ENCODE measurements around the gene SSBP4. TPM values are rescaled to one million over a fixed set of nuclear protein-coding genes. Genes with fewer than 3 reads are reported as not detected.

SSBP4 gene
- total and polyA plus RNA-seq, 2 experiments from 2014 or later, result 46.9 to 169 TPM

DNA sequence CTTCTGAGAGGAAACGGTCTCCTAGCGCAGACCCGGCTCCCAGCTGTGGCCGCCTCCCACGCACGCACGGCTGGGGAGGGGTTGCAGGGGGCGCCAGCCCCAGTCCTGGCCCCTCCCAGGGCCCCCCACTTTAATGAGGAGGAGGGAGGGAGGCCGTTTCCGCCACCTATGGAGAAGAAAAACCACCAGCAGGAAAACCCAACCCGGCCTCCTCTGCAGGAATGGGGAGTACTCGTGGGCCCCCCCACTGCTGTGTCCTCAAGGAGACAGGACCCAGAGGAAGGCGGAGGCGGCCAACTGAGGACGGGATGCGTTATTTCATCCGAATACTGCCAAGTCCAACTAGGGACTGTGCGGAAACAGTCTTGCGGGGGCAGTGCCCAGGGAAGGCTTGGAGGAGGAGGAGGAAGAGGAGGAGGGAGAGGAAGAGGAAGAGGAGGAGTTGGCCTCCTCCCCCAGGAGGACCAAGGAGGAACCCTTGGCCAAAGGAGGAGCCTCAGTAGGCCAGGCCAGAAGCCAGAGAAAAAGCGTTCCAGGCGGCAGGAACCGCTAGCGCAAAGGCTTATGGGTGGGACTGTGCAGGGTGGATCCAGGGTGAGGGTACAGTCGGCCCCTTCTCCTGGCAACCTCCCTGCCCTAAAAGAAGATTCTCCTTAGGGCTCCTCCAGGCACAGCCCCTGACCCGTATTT lies 3.9 kb upstream of the SSBP4 start:
- Histone ChIP-seq H3K4me1 (ENCODE audit: insufficient read depth) (peaks cover 42% of the 10 kb centered on the region), H3K9me3 (ENCODE audit: low read depth) (no peaks in the 10 kb centered on the region), H3K9ac (peak overlapping the region; percentile 94), H3K4me2 (ENCODE audit: unreplicated experiment) (peak overlapping the region; percentile 76), H4K20me1 (ENCODE audit: insufficient read depth) (no peaks in the 10 kb centered on the region), H3F3A (ENCODE audit: insufficient read depth) (peaks cover 27% of the 10 kb centered on the region), H3K27ac (peak overlapping the region; percentile 100), H3K4me3 (peak overlapping the region; percentile 67), H3K79me2 (ENCODE audit: insufficient read depth) (peaks cover 10% of the 10 kb centered on the region), H3K36me3 (ENCODE audit: low read depth) (no peaks in the 10 kb centered on the region), H3K9me2 (ENCODE audit: insufficient read depth) (no peaks in the 10 kb centered on the region), H3K27me3 (replicated peaks; ENCODE audit: insufficient read depth) (no peaks in the 10 kb centered on the region), H2AFZ (peak overlapping the region; percentile 67)
- 2 to 4% methylated on average over 20 to 25 of the region's 25 CpGs for WGBS, 2 experiments (ENCODE audit: low coverage in 1 of 2, low lambda C conversion rate in 2 of 2, missing lambda C conversion rate in 2 of 2)
- in situ Hi-C loops (cut with MboI), result no loop called here
- peak; percentile 88 for DNase-seq
- no peak for TF ChIP-seq EZH2 (IDR thresholded peaks at IDR 0.05; ENCODE audit: insufficient read depth, poor library complexity, severe bottlenecking)
- TF ChIP-seq EZH2phosphoT487 (IDR thresholded peaks at IDR 0.05; ENCODE audit: insufficient read depth, low read depth), result no peak

GRCh38 chr19:18416778-18417249 lies 2.4 kb upstream of the SSBP4 start:
- Histone ChIP-seq H3K9me3 (ENCODE audit: low read depth) (no peaks in the 10 kb centered on the region), H3K27ac (peak overlapping the region; percentile 100), H2AFZ (peak overlapping the region; percentile 67), H3K4me1 (ENCODE audit: insufficient read depth) (peaks cover 52% of the 10 kb centered on the region), H3K9me2 (ENCODE audit: insufficient read depth) (no peaks in the 10 kb centered on the region), H3K36me3 (ENCODE audit: low read depth) (no peaks in the 10 kb centered on the region), H3K4me3 (peak overlapping the region; percentile 52), H3K27me3 (replicated peaks; ENCODE audit: insufficient read depth) (no peaks in the 10 kb centered on the region), H3F3A (ENCODE audit: insufficient read depth) (peaks cover 27% of the 10 kb centered on the region), H3K79me2 (ENCODE audit: insufficient read depth) (peaks cover 24% of the 10 kb centered on the region), H3K4me2 (ENCODE audit: unreplicated experiment) (peak overlapping the region; percentile 74), H4K20me1 (ENCODE audit: insufficient read depth) (no peaks in the 10 kb centered on the region), H3K9ac (peak overlapping the region; percentile 94)
- in situ Hi-C loops (cut with MboI), result no loop called here
- peak; percentile 98 for DNase-seq
- 1% methylated on average over 26 to 44 of the region's 44 CpGs for WGBS, 2 experiments (ENCODE audit: low coverage in 1 of 2, low lambda C conversion rate in 2 of 2, missing lambda C conversion rate in 2 of 2)
- no peak for TF ChIP-seq EZH2 (IDR thresholded peaks at IDR 0.05; ENCODE audit: insufficient read depth, poor library complexity, severe bottlenecking)
- TF ChIP-seq EZH2phosphoT487 (IDR thresholded peaks at IDR 0.05; ENCODE audit: insufficient read depth, low read depth), result no peak

DNA sequence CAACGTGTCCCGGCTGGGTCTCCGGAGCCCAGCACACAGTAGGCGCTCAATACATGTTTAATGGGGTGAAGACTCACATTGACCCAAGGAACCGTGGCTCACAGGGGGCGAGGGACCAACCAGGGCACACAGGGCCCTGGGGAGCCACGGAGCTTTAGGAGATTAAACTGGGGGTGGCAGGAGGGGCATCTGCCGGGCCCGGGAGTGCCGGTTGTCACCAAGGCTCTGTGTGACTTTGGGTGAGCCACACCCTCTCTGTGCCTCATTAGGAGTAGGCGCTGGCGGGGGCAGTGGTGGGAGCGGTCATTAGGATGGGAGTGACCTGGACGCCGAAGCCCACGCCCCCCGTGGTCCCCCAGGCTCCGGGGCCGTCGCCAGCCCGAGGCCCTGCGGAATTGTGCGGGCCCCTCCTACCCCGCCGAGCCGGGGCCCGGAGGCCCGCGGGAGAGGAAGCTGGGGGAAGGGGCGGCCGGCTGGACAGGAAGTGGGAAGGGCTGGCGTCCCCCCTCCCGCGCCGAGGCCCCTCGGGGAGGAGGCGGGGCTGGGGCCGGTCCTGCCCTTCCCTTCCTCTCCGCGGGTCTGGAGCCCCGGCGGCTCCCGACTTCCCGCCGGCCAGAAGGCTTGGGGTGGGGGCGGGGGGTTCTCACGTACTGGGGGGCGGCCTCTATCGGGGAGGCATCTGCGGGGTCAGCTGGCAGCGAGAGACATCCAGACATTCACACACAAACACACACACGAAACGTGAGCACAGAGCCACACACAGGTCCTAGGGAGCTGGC lies 1.8 kb upstream of the SSBP4 start:
- Histone ChIP-seq H3F3A (ENCODE audit: insufficient read depth) (peaks cover 27% of the 10 kb centered on the region), H3K9me2 (ENCODE audit: insufficient read depth) (no peaks in the 10 kb centered on the region), H3K9me3 (ENCODE audit: low read depth) (no peaks in the 10 kb centered on the region), H3K36me3 (ENCODE audit: low read depth) (no peaks in the 10 kb centered on the region), H3K4me2 (ENCODE audit: unreplicated experiment) (peak overlapping the region; percentile 74), H4K20me1 (ENCODE audit: insufficient read depth) (no peaks in the 10 kb centered on the region), H3K27me3 (replicated peaks; ENCODE audit: insufficient read depth) (no peaks in the 10 kb centered on the region), H3K4me3 (peak overlapping the region; percentile 52), H3K9ac (peak overlapping the region; percentile 94), H2AFZ (peak overlapping the region; percentile 67), H3K79me2 (ENCODE audit: insufficient read depth) (peaks cover 31% of the 10 kb centered on the region), H3K4me1 (ENCODE audit: insufficient read depth) (peaks cover 52% of the 10 kb centered on the region), H3K27ac (peak overlapping the region; percentile 100)
- DNase-seq, result peak; percentile 82
- TF ChIP-seq EZH2phosphoT487 (IDR thresholded peaks at IDR 0.05; ENCODE audit: insufficient read depth, low read depth), result no peak
- no peak for TF ChIP-seq EZH2 (IDR thresholded peaks at IDR 0.05; ENCODE audit: insufficient read depth, poor library complexity, severe bottlenecking)
- in situ Hi-C loops (cut with MboI), result no loop called here
- WGBS, 2 experiments (ENCODE audit: low coverage in 1 of 2, low lambda C conversion rate in 2 of 2, missing lambda C conversion rate in 2 of 2), result 1 to 2% methylated on average over 31 to 33 of the region's 53 CpGs

- Histone ChIP-seq H4K20me1 (ENCODE audit: insufficient read depth) (no peaks in the 10 kb centered on the region), H3K27me3 (replicated peaks; ENCODE audit: insufficient read depth) (no peaks in the 10 kb centered on the region), H3K27ac (peak overlapping the region; percentile 100), H3K36me3 (ENCODE audit: low read depth) (no peaks in the 10 kb centered on the region), H3K4me2 (ENCODE audit: unreplicated experiment) (peak overlapping the region; percentile 80), H3K9me3 (ENCODE audit: low read depth) (no peaks in the 10 kb centered on the region), H3K9me2 (ENCODE audit: insufficient read depth) (no peaks in the 10 kb centered on the region), H3K79me2 (ENCODE audit: insufficient read depth) (peaks cover 37% of the 10 kb centered on the region), H2AFZ (peak overlapping the region; percentile 75), H3F3A (ENCODE audit: insufficient read depth) (peaks cover 27% of the 10 kb centered on the region), H3K4me3 (peak overlapping the region; percentile 52), H3K9ac (peak overlapping the region; percentile 94), H3K4me1 (ENCODE audit: insufficient read depth) (peaks cover 52% of the 10 kb centered on the region)
- peak; percentile 78 for DNase-seq
- TF ChIP-seq EZH2 (IDR thresholded peaks at IDR 0.05; ENCODE audit: insufficient read depth, poor library complexity, severe bottlenecking), result no peak
- in situ Hi-C loops (cut with MboI), result no loop called here
- 9 to 13% methylated on average over 24 to 30 of the region's 30 CpGs for WGBS, 2 experiments (ENCODE audit: low coverage in 1 of 2, low lambda C conversion rate in 2 of 2, missing lambda C conversion rate in 2 of 2)
These were observed 1.1 kb upstream of the SSBP4 start for GRCh38 chr19:18418029-18418482.

Measured in GM23248 (cell line).